Inflammatory macrophage (primary cell): ENCODE data around the gene FURIN.
"Not testable (repeated sequence)": the region's sequence is repeated elsewhere in the genome, so short reads cannot be mapped to it uniquely, and the experiment has no call there.

Experiments used
- DNase-seq, 2 donors: peaks; one replicate each; pipeline ENCODE4 v3.0.0-alpha.2; 2020 to 2022

FURIN gene

DNA sequence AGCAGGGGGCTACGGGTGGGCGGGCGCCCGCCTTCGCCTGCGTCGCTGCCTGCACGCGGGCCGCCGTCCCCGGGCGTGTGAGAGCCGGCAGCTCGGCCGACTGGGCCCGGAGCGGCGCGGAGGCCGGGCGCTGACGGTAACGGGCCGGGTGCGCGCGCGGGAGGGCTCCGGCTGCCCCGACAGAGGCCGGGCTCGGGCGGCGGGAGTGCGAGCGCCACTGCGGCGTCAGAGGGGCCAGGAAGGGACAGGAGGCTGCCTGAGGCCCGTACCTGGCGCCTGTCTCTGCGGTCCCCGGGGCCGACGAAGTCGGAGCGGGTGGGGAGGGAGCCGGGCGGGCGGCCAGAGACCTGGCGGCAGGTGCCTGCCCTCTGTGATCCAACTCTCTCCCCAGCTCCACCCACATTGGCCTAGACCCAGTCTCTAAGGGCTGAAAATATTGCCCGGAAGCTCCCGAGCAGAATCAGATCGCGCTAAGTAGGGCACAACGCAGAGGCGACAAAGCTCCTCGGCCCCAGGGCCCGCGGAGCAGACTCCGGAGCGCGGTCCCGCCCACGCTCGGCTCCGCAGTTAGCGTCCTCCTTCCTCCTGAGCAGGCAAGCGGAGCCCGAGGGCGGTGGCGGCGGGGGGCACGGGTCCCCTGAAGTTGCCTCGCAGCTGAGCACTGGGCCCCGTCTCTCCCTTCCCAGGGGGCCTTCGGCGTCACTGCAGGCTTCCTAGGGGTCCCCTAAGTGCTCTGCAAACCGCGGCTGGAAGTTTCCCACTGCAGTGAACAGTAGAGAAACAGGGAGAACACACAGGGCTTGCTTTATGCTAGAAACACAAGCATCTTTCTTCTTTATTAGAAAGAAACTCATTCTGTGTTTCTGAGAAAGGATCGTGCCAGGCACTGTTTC lies 34.7 kb downstream of the FURIN start, which contains the start of gene MAN2A2:
MAN2A2 (plus strand) TSS at position 463 of the 893 bp plus-strand sequence. CDS start 906 bp downstream, outside the sequence.
- peak; percentile 74 to 87 for DNase-seq

DNA sequence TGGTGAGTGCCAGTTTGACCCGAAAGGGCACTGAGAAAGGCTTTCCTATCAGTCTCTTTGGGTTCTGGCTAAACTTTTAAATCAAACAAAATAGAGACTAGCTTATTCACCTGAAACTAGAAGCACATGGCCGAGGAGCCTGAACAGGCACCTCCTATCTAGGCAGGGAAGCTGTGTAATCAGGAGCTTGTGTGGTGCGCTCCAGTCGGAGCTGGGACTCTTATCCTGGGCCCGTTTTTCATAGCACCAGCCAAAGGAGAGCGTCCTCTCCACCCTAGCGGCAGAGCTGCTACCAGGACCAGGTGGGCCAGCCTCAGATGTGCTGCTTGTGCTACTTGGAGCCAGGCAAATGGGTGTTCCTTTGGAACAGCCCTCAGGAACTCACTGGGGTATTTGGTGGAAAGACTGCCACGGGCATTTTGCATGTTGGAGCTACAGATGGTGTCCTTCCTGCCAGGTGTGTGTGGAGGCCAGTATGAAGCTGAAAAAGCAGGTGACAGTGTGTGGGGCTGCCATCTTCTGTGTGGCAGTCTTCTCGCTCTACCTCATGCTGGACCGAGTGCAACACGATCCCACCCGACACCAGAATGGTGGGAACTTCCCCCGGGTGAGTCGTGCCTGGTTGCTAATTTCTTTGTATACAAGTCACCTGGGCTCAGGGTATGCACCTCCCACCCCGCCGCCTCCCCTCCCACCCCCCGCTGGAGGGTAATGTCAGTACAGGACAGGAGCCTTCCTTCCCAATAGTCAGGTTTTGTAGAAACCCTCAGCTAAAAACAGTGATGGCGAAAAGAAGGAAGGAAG lies 35.5 kb downstream of the FURIN start:
- DNase-seq: no peak

DNA sequence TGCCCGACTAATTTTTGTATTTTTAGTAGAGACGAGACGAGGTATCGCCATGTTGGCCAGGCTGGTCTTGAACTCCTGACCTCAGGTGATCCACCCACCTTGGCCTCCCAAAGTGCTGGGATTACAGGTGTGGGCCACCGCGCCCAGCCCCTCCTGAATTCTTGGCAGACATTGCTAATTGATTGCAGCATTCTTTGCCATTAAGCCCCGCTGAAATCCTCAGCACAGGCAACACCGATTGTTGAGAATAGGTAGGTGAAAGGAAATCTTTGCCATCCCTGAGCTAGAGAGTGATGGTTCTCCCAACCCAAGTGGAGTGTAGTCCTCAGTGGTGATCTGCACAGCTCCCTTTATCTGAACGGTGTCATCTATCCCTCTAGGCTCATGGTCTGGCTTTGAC lies 36.4 kb downstream of the FURIN start:
- no peak for DNase-seq

DNA sequence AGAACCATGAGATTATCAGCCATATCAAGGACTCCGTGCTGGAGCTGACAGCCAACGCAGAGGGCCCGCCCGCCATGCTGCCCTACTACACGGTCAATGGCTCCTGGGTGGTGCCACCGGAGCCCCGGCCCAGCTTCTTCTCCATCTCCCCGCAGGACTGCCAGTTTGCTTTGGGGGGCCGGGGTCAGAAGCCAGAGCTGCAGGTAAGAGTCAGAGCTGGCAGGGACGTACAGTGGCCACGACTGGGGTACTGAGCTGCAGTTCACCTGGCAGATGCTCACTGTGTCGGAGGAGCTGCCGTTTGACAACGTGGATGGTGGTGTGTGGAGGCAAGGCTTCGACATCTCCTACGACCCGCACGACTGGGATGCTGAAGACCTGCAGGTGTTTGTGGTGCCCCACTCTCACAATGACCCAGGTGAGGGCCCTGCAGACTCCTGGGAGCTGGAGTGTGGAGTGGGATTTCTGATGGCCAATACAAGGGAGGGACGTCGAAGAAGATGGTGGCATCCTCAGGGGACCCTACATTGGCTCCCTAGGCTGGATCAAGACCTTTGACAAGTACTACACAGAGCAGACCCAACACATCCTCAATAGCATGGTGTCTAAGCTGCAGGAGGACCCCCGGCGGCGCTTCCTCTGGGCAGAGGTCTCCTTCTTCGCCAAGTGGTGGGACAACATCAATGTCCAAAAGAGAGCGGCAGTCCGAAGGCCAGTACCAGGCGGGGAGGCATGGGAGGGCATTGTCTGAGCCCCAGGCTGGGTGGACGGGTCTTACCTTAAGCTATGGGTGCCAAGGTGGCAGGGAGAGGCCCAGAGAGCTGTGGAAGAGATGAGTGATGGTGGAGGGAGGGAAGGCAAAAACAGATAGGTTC lies 37.2 kb downstream of the FURIN start:
- DNase-seq: no peak

DNA sequence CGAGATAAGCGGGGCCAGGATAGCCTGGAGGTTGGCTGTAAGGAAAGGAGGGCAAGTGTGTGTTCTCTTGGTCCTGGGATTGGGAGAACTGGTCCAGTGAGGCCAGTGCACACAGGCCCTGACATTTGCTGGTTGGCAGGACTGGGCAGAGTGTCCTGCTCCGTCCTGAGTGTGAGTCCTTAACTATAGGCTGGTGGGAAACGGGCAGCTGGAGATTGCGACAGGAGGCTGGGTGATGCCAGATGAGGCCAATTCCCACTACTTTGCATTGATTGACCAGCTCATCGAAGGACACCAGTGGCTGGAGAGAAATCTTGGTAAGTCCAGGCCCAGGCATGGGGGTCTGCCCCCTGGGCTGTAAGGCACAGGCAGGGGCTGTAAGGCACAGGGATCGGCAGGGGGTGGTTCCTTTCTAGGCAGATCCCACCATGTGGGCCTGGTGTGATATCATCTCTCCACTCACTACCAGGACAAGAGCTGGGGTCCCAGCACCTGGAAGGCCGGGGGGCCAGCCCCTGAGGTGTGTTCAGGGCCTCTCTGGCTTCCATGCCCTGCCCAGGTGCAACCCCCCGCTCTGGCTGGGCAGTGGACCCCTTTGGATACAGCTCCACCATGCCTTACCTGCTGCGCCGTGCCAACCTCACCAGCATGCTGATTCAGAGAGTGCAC lies 37.9 kb downstream of the FURIN start:
- DNase-seq: no peak

DNA sequence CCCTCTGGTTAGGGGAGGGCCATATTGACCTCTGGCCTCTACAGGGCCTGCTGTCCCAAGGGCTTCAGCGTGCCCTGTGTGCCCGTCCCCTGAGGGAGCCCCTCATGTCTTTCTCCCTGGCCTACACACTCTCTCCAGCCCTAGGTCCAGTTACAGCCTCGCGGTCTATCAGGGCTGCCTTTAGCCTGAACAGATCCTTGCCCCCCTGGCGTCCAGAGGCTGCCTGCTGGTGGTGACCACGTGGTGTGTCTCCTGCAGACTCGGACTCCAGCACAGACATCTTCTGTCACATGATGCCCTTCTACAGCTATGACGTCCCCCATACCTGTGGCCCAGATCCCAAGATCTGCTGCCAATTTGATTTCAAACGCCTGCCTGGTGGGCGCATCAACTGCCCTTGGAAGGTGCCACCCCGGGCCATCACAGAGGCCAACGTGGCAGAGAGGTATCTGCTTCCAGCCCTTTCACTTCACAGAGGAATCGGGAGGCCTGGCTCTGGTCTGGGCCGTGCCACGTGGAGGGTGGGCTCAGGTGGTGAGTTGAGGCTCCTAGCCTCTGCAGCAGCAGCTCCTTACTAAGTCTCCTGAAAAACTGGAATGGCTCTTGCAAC lies 38.8 kb downstream of the FURIN start:
- no peak for DNase-seq

DNA sequence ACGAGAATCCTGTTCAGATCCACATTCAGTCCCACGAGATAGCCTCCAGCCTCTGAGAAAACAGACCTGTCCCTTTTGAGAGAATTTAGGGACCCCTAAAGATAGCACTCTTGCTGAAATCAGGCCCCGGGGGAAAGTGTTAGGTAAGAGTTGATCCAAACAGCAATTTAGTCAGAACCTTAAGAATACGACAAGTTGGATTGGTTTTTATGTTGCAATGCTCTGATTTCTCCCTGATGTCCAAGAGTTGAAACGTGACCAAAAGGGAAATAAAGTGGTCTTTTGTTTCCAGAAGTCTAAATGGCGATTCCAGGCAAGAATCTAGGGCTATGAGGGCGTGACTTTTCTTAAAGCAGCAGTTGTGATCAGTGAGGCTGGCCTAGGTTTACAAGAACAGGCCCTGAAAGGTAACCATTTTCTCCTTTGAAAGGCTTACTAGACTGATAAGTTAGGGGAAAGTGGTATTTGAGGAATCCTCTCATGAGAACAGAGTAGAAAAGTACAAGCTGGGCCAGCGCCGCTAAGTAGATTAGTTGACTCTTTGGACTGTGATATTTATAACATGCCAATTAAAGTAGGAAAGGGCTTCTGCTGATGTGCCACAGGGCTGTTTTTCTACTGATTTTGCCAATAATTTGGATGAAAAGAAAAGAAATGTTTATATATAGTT lies 39.6 kb downstream of the FURIN start:
- DNase-seq: no peak

DNA sequence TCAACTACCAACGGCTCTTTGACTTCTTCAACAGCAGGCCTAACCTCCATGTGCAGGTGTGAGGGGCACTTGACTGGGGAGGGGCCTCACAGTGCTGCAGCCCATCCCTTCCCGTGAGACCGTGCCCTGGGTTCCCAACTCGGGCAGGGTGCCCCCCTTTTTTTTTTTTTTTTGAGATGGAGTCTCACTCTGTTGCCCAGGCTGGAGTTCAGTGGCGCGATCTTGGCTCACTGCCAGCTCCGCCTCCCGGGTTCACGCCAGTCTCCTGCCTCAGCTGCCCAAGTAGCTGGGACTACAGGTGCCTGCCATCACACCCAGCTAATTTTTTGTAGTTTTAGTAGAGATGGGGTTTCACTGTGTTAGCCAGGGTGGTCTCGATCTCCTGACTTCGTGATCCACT lies 41.1 kb downstream of the FURIN start:
- not testable (repeated sequence) for DNase-seq

DNA sequence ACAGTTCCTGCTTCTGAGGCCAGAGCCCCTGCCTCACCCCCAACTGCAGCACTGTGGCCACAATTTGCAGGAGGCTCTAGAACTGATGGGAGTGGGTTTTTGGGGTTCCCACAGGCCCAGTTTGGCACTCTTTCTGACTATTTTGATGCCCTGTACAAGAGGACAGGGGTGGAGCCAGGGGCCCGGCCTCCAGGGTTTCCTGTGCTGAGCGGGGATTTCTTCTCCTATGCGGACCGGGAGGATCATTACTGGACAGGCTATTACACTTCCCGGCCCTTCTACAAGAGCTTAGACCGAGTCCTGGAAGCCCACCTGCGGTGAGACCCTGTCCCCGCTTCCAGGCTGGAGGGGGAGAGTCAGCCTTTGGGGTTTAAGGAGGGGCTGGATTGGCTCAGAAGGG lies 41.6 kb downstream of the FURIN start:
- DNase-seq: no peak

DNA sequence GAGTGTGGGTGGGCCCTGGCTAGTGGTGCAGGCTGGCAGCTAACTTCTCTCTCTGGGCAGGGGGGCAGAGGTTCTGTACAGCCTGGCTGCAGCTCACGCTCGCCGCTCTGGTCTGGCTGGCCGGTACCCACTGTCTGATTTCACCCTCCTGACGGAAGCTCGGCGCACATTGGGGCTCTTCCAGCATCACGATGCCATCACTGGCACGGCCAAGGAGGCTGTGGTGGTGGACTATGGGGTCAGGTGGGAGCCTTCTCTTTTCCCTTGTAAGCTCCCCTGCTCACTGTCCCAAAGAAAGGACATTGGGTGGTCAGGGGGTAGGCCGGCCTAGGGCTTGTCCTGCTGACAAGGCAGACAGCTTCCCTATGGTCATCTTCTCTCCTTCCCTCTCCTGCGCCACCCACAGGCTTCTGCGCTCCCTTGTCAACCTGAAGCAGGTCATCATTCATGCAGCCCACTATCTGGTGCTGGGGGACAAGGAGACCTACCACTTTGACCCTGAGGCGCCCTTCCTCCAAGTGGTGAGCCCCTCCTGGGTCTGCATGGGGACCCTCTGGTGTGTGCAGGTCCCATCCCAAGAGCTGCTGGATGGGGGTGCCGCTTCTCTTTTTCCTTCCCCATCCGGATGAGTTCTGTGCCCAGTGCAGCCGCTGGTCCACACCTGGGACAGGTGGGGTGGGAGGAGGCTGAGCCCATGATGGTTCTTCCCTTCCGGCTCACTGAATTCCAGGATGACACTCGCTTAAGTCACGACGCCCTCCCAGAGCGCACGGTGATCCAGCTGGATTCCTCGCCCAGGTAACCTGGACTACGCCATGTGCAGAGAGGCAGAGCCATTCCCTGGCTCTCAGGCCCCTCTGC lies 42.3 kb downstream of the FURIN start:
- DNase-seq: no peak

DNA sequence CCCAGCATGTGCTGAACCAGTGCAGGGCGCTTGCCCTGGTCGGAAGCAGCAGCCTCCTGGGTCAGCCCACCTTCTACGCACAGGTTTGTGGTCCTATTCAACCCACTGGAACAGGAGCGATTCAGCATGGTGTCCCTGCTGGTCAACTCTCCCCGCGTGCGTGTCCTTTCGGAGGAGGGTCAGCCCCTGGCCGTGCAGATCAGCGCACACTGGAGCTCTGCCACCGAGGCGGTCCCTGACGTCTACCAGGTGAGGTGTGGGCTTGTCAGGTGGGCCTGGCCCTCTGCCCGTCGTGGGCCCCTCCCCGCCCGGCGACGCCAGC lies 42.9 kb downstream of the FURIN start:
- no peak for DNase-seq

DNA sequence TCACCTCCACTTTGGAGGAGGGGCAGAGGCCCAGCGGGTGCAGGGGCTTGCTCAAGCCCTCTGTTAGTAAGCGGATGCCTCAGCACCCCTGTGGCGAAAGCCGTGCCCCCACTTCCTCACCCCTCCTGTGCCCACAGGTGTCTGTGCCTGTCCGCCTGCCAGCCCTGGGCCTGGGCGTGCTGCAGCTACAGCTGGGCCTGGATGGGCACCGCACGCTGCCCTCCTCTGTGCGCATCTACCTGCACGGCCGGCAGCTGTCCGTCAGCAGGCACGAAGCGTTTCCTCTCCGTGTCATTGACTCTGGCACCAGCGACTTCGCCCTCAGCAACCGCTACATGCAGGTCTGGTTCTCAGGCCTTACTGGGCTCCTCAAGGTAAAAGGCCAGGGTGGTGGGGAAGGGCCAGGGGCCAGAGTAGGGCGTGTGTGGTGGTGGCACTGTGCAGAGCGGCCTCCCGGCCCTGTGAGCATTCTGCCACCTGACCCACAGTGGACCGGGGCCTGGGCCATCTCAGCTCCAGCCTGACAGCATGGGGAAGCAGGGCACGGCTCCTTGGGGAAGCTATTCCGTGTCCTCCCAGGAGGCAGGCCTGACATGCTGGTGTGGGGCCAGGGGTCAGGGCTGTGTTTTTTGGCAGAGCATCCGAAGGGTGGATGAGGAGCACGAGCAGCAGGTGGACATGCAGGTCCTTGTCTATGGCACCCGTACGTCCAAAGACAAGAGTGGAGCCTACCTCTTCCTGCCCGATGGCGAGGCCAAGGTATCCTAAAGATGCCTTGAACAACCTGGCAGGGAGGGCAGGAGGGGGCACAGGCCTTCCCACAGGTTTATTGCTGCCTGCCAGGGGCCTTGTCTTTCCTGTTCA lies 43.8 kb downstream of the FURIN start:
- DNase-seq: no peak

DNA sequence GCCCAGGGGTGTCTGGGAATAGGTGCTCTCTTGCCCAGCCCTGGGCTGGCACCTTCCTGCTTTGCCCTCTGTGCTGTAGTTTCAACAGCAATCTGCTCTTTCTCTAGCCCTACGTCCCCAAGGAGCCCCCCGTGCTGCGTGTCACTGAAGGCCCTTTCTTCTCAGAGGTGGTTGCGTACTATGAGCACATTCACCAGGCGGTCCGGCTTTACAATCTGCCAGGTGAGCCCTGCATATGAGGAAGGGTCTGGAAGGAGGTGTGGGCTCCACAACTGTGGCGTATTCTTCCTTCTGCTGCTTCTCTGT lies 44.3 kb downstream of the FURIN start:
- DNase-seq: no peak

DNA sequence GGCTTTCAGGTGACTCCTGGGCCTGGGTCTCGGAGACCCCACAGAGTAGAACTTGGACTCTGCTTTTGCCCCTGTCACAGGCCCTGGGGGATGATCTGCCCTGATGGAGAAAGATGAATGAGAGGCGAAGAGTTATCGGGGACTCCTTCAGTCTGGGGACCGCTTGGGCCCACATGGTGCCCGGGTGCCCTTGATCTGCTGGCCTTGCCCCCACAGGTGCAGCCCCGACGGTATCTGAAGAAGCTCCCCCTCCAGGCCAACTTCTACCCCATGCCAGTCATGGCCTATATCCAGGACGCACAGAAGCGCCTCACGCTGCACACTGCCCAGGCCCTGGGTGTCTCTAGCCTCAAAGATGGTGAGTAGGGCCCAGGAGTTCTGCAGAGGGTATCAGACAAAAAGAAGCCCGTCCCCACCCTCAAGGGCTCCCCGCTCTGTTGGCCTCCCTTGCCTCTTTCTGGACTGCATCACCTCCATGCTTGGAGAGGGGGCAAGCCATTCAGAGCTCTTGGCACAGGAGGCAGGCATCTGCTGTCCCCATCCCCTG lies 45.1 kb downstream of the FURIN start:
- no peak for DNase-seq

DNA sequence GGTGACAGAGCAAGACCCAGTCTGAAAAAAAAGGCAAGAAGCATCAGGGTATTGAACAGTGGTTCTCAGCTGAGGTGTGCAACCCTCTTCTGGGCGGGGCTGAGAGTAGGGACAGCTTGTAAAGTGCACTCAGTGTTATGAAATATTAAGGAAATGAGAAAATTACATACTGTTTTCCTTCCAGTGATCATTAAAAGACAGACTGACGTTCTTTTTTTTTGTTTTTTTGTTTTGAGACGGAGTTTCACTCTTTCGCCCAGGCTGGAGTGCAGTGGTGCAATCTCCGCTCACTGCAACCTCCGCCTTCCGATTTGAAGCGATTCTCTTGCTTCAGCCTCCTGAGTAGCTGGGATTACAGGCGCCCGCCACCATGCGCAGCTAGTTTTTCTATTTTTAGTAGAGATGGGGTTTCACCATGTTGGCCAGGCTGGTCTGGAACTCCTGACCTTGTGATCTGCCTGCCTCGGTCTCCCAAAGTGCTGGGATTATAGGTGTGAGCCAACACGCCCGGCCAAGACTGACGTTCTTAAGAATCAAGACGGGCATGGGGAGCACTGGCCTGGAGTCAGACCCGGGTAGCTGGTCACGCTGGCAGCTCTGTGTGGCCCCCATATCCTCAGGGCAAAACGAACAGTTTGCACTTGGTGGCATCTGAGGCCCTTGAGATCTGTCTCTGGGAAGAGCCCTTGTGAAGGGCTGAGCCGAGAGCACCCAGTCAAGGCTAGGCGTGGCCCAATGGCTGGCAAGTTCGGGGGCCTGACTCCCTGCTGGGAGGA lies 46.1 kb downstream of the FURIN start:
- peak; percentile 90 to 91 for DNase-seq

DNA sequence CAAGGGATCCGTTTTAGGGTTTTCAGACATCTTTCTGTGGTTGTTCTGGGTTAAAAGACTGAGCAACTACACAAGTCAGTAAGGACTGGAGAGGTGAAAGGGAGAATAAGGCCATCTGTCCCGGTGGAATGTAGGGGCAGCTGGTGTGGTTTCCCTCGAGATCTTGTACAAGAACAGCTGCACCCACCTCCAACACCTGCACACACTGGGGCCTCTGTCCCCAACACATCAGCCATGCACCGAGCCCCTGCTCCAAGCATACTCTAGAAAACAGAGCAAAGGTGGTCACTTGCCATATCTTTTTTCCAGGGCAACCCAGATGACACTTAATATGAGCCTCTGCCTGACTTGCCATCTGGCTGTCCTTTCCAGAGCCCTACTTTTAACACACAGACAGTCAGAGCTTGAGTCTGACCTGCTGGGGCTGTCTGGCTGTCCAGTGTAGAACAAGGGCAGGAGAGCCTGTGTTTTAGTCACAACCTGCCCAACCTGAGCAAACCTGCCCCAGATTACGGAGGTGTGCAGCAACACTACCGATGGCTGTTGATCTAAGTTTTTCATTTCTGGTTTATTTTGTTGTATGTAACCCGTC lies 46.9 kb downstream of the FURIN start:
- no peak for DNase-seq

DNA sequence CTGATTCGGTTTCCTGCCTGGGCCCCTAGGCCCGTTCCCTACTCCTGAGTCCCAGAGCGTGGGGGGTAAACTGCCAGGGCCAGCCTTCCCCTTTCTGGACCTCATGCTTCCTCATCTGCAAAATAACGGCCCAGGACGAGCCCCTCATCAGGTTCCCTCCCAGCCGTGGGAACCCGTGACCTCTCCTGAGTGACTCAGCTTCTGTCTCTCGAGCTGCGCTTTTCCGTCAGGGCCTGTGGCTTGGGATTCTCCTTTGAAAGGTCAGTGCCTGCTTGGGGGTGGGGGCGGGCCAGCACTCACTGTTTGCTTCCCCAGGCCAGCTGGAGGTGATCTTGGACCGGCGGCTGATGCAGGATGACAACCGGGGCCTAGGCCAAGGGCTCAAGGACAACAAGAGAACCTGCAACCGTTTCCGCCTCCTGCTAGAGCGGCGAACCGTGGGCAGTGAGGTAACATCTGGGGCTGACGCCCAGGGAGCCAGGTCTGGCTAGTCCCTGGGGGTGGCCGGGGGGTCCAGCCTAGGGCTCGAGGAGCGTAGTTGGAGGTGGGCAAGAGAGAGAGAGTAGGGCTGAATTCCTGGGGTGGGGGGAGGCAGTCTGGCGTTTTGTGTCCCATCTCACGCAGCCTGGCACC lies 47.5 kb downstream of the FURIN start:
- peak; percentile 97 to 98 for DNase-seq
